GM21737 (cell line): Measurements from ENCODE around the gene WBP2.
"Not testable (repeated sequence)": the region's sequence is repeated elsewhere in the genome, so short reads cannot be mapped to it uniquely, and the experiment has no call there.

ENCODE experiments used
- ATAC-seq: cut with Tn5 transposase; IDR thresholded peaks from one replicate; pipeline ENCODE4 v1.9.1; 2021; ENCODE audit warnings: mild to moderate bottlenecking, moderate library complexity; ENCODE audit not compliant: unreplicated experiment

Gene WBP2

GRCh38 chr17:75869282-75870141, 14.4 kb upstream of the WBP2 start:
- no peak for ATAC-seq

- ATAC-seq: not testable (repeated sequence)
Observed at GRCh38 chr17:75868730-75869281, 13.7 kb upstream of the WBP2 start.

- ATAC-seq: not testable (repeated sequence)
Observed at GRCh38 chr17:75865404-75866188, 10.5 kb upstream of the WBP2 start.

DNA sequence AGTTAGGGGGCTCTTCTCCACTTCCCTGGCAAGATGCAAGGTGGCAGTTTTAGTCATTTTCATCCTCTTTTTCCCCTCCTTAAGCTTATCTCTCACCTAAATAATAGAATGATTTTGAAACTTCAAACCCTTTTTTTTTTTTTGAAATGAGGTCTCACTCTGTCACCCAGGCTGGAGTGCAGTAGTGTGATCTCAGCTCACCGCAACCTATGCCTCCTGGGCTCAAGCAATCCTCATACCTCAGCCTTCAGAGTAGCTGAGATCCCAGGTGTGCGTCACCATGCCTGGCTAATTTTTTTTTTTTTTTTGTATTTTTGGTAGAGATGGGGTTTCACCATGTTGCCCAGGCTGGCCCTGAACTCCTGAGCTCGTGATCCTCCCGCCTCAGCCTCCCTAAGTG, 9.8 kb upstream of the WBP2 start:
- ATAC-seq: peak; percentile 13

DNA sequence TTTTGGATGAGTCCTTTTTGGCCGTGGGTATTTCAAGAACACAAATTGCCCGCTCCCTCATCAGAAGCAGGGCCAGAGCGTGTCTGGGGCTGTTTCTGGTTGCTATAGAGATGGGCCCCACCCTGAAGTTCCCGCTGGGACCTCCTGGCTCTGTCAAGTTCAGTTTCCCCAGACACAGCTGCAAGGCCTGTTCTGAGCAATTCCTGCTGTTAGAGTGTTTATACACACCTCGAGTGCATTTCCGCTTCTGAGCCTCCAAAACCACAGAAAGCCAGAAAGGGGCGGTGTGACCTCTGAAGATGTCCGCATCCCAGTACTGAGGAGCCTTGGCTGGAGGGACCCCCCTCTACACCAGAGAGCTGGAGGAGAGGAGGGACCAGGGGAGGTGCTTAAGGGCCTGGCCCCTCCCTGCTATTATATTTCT, 9.3 kb upstream of the WBP2 start:
- ATAC-seq: peak; percentile 84

DNA sequence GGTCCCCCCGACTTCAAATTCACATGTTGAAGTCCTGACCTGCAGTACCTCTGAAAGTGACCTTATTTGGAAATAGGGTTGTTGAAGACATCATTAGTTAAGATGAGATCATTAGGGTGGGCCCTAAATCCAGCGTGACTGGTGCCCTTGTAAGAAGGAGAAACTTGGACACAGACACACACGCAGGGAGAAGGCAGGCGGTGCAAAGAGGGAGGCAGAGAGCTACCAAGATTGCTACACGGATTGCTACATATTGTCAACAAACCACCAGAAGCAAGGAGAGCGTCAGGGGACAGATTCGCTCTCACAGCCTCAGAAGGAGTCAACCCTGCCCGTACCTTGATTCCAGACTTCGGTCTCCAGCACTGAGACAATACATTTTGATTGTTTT, 6.8 kb upstream of the WBP2 start:
- ATAC-seq: no peak

- ATAC-seq: not testable (repeated sequence)
Observed at GRCh38 chr17:75859358-75859757, 4.2 kb upstream of the WBP2 start.

DNA sequence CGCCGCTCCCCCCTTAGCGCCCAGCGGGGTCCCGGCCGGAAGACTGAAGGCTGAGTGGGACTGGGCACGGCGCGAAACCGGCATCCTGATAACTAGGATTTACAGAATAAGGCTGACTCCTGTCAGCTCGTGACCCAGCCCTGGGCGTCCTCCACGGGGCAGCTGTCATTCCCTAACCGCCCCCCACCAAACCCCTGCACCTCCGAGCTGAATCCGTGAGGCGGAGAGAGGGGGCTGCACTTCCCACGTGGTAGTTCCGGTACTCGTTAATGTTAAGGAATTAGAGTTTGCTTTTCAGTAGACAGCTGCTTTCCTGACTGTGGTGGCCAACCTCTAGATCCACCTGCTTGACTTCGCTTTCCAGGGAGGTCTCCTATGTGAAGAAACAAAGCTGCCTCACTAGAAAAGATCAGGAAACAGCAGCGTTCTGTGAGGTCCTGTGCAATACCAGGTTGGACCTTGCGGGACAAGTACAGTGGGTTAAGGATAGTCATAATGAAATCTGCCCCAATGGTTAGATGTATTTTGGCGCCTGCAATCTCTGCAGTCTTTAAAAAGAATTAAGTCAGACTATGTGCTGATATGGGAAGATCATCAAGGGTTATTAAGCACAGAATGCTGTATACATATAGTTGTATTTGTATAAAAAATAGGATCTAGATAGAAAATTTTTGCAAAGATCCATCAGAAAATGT, 1.1 kb upstream of the WBP2 start:
- peak; percentile 34 for ATAC-seq

DNA sequence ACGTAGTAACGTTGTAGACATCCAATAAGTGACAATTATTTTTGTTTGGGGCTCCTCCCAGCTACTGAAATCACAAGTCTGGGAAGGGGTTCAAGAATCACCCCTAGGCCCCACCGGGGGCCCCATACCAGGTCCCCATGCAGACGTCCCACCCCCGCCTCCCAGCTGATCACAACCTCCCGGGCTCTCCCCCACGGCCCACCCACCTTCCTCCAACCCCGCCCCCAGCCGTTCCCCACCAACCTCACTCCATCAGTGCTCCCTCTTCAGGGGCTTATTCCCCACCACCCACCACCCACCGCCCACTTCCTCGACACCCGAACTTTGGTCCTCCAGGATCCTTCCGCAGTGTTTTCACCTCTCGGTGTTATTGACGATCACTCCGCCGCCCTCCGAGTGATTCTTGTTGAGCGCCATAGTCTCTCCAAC, 240 bp downstream of the WBP2 start:
- peak; percentile 1 for ATAC-seq

DNA sequence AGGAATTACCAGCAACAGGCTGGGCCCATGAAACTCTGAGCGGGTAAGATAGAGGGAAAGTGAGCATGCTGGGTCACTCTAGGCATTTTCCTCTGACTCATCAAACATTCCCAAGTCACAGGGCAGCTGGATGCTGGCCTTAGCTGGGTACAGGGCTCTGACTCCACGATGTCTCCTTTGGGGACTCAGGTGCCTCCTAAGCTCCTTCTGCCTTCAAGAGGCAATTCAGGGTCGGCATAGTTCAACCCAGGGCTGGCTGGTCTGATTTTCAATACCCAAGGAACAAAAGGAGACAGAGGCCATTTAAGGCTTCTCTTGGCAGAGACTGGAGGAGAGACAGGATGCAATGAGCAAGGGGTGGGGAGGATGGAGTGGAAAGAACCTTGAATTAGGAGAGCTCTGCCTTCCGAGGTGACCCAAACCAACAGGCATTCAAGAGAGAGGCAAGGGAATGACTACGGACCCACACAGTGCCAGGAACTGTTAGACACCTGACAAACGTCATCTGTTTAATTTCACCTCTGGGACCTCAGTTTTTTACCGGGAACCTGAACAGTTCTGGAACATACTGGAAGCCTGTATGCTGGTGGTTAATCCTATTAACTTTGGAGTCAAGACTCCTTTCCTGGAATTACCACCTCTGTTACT, 910 bp downstream of the WBP2 start:
- ATAC-seq: no peak

- no peak for ATAC-seq
Observed at GRCh38 chr17:75853433-75853832, 1.7 kb downstream of the WBP2 start.

- ATAC-seq: not testable (repeated sequence)
Observed at GRCh38 chr17:75851693-75851991, 3.5 kb downstream of the WBP2 start.

DNA sequence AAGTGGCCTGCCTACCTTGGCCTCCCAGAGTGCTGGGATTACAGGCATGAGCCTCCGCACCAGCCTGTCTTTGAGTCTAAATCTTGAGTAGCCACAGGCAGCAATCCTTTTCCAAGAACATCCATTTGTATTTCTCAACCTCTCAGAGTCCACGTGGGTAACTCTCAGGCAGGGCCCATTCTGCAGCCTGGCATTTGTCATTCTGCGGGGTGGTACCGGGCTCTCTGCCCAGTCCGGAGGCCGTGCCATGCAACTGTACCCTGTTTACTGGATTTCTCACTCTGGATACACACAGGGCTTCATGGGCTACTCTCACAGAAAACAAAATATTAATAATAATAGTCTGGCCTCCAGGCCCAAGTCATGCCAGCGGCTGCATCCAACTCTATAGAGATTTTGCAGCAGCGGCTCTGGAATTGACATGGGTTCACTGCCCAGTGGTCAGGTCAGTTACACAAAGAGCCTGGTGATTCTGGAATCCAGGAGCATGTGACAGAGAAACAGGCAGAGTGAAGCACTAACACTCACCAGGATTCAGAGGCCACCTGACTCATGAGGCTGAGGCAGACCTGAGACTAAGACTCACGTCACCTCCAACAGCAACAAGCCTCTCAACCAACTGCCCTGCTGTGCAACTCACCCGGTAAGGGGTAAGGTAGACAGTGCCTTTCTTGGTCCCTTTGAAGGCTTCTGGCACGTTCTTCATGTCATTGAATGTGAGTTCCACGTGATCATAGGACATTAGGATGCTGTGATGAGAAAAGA, 4.0 kb downstream of the WBP2 start:
- ATAC-seq: no peak

- ATAC-seq: no peak
Observed at GRCh38 chr17:75849724-75850123, 5.4 kb downstream of the WBP2 start.

DNA sequence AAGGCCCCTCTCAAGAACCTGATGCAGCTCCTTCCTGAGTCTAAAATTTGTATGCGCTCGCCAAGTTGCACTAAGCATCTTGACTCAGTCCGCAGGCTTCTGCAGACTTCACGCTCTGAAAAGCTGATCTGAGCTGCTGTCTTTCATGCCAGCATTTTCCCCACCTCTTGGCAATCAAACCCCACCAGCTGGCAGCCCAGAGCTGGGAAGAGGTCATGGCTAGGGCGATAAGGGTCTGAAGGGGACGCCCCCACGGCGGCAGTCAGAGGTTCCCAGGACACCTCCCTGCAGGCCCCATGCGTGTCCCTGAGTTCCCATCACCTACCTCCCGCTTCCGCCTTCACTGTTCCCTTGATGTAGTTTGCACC, 5.9 kb downstream of the WBP2 start:
- ATAC-seq: no peak

- no peak for ATAC-seq
Observed at GRCh38 chr17:75848523-75849278, 6.4 kb downstream of the WBP2 start.

GRCh38 chr17:75847614-75848522, 7.3 kb downstream of the WBP2 start:
- ATAC-seq: no peak
